ENCODE measurements around the gene GAS5. TPM values are rescaled to one million over a fixed set of nuclear protein-coding genes. Genes with fewer than 3 reads are reported as not detected.

GAS5 gene
- total RNA-seq, 3 donors from 2014 or later (not counting 1 experiment from before 2014, with no cell fraction given) = 208 to 299 (median 214) TPM

GRCh38 chr1:173823781-173824314 is 43.9 kb downstream of the GAS5 start:
- Mint-ChIP-seq H3K4me1 (peaks cover 27 to 38% of the 10 kb centered on the region in 2 donors), H3K4me3 (peak overlapping the region; percentile 99), H3K27me3 (ENCODE audit: low read depth in 2 of 2) (no peaks in the 10 kb centered on the region), H3K36me3 (no peaks in the 10 kb centered on the region), H3K9me3 (no peaks in the 10 kb centered on the region), H3K27ac (peak overlapping the region; percentile 95 to 98)
- H3K27me3 ChIP-seq (ENCODE audit: control insufficient read depth, insufficient read depth, low read length) = no peaks in the 10 kb centered on the region
- TF ChIP-seq CTCF (IDR thresholded peaks at IDR 0.05) = no peak
- H3K9me3 ChIP-seq (ENCODE audit: control insufficient read depth, insufficient read depth, low read length) = no peaks in the 10 kb centered on the region
- H3K27ac ChIP-seq (ENCODE audit: low read length) = peak overlapping the region; percentile 85
- DNase-seq (no peak), ATAC-seq (peak; percentile 26 to 42 (median 30))
- under 1% methylated on average over 24 of the region's 25 CpGs for WGBS (ENCODE audit: insufficient coverage)
- H3K4me3 ChIP-seq (ENCODE audit: low read length) = peak overlapping the region; percentile 94
- intact Hi-C loops (cut with micrococcal nuclease) = loop anchor here (1.0 to 10.0 kb wide), 6 partner anchors 43 to 1291 kb away; partner anchors contain the start of genes GAS5, KLHL20 and SUCO
- peaks cover 17% of the 10 kb centered on the region for H3K4me1 ChIP-seq (ENCODE audit: control insufficient read depth, insufficient read depth, low read length)
- peaks cover 3% of the 10 kb centered on the region for H3K36me3 ChIP-seq (ENCODE audit: control insufficient read depth, insufficient read depth, low read length)

GRCh38 chr1:173821680-173822079 is 46.1 kb downstream of the GAS5 start:
- no peak overlapping the region for H3K4me3 Mint-ChIP-seq
- 97% methylated on average over 4 of the region's 4 CpGs for WGBS (ENCODE audit: insufficient coverage)
- intact Hi-C loops (cut with micrococcal nuclease) = loop anchor here (10.0 kb wide), 1 partner anchor 107 kb away; the partner anchor contains the start of gene KLHL20
- no peak for ATAC-seq
- H3K9me3 Mint-ChIP-seq = no peaks in the 10 kb centered on the region
- TF ChIP-seq CTCF (IDR thresholded peaks at IDR 0.05) = no peak
- Histone ChIP-seq H3K4me1 (ENCODE audit: control insufficient read depth, insufficient read depth, low read length) (peaks cover 17% of the 10 kb centered on the region), H3K36me3 (ENCODE audit: control insufficient read depth, insufficient read depth, low read length) (peaks cover 1% of the 10 kb centered on the region), H3K9me3 (ENCODE audit: control insufficient read depth, insufficient read depth, low read length) (no peaks in the 10 kb centered on the region), H3K27me3 (ENCODE audit: control insufficient read depth, insufficient read depth, low read length) (no peaks in the 10 kb centered on the region), H3K27ac (ENCODE audit: low read length) (no peak overlapping the region), H3K4me3 (ENCODE audit: low read length) (no peak overlapping the region)
- H3K27me3 Mint-ChIP-seq (ENCODE audit: low read depth in 2 of 2) = no peaks in the 10 kb centered on the region
- DNase-seq = no peak
- H3K4me1 Mint-ChIP-seq = peaks cover 27 to 42% of the 10 kb centered on the region in 2 donors
- no peak overlapping the region for H3K27ac Mint-ChIP-seq
- no peaks in the 10 kb centered on the region for H3K36me3 Mint-ChIP-seq

GRCh38 chr1:173818459-173818858 is 49.3 kb downstream of the GAS5 start:
- no peak overlapping the region for H3K27ac Mint-ChIP-seq
- H3K4me1 ChIP-seq (ENCODE audit: control insufficient read depth, insufficient read depth, low read length) = peaks cover 1% of the 10 kb centered on the region
- H3K27ac ChIP-seq (ENCODE audit: low read length) = no peak overlapping the region

More at GRCh38 chr1:173818459-173818858, 49.3 kb downstream of the GAS5 start:
- peaks cover 13 to 44% of the 10 kb centered on the region in 2 donors for H3K4me1 Mint-ChIP-seq
- no peaks in the 10 kb centered on the region for H3K27me3 ChIP-seq (ENCODE audit: control insufficient read depth, insufficient read depth, low read length)
- no peak for DNase-seq
- no peaks in the 10 kb centered on the region for H3K9me3 ChIP-seq (ENCODE audit: control insufficient read depth, insufficient read depth, low read length)
- no peak for TF ChIP-seq CTCF (IDR thresholded peaks at IDR 0.05)
- H3K9me3 Mint-ChIP-seq = no peaks in the 10 kb centered on the region
- no peak overlapping the region for H3K4me3 ChIP-seq (ENCODE audit: low read length)
- H3K36me3 Mint-ChIP-seq = no peaks in the 10 kb centered on the region
- ATAC-seq = no peak
- no peak overlapping the region for H3K4me3 Mint-ChIP-seq
- no peaks in the 10 kb centered on the region for H3K27me3 Mint-ChIP-seq (ENCODE audit: low read depth in 2 of 2)
- intact Hi-C loops (cut with micrococcal nuclease) = no loop called here
- H3K36me3 ChIP-seq (ENCODE audit: control insufficient read depth, insufficient read depth, low read length) = no peaks in the 10 kb centered on the region
- 100% methylated on average over 1 of the region's 1 CpG for WGBS (ENCODE audit: insufficient coverage)

Other genes with a start within 250 kb of the GAS5 start
- gene TEX50, start 232.7 kb downstream of the GAS5 start, total RNA-seq = not detected
- gene ANKRD45, start 198.1 kb downstream of the GAS5 start, total RNA-seq = not detected
- 10 to 100 TPM; 31.4 to 34.5 (median 33.1) TPM for gene KLHL20, start 153.0 kb downstream of the GAS5 start, total RNA-seq
- gene DARS2, start 43.3 kb downstream of the GAS5 start, total RNA-seq = 1 to 10 TPM; 5.0 to 8.4 (median 5.8) TPM
- 10 to 100 TPM in 2 of 3 donors, 1 to 10 TPM in 1; 8.8 to 16.4 (median 10.0) TPM for gene CENPL, start 43.1 kb downstream of the GAS5 start, total RNA-seq
- gene ZBTB37, start 391 bp upstream of the GAS5 start, total RNA-seq = 10 to 100 TPM; 38.2 to 47.3 (median 39.8) TPM
- gene SERPINC1, start 49.3 kb upstream of the GAS5 start, total RNA-seq = under 1 TPM in 2 of 3 donors, not detected in 1; 0.38 to 0.48 TPM
- 10 to 100 TPM; 67.8 to 82.1 (median 78.9) TPM for gene RC3H1, start 154.4 kb upstream of the GAS5 start, total RNA-seq